Bone marrow (tissue), 2 donors: ENCODE measurements around the gene RPL34.

Source experiments
- DNase-seq, 2 donors: peaks; one replicate each; lab custom pipeline; 2025; lab: John Stamatoyannopoulos, UW

RPL34 gene

GRCh38 chr4:108624263-108625056 lies 4.1 kb downstream of the RPL34 start:
- DNase-seq, result no peak

- DNase-seq, result no peak
Observed at GRCh38 chr4:108626056-108626455, 5.7 kb downstream of the RPL34 start.

- DNase-seq, result no peak
Observed at GRCh38 chr4:108628411-108628810, 8.0 kb downstream of the RPL34 start.

- no peak for DNase-seq
Observed at GRCh38 chr4:108635070-108635655, 14.8 kb downstream of the RPL34 start.

GRCh38 chr4:108636246-108636645 lies 15.9 kb downstream of the RPL34 start:
- no peak for DNase-seq

GRCh38 chr4:108637856-108638255 lies 17.5 kb downstream of the RPL34 start:
- DNase-seq, result no peak

GRCh38 chr4:108644237-108644636 lies 23.9 kb downstream of the RPL34 start:
- DNase-seq, result no peak

- DNase-seq, result no peak
Observed at GRCh38 chr4:108646706-108647105, 26.3 kb downstream of the RPL34 start.

GRCh38 chr4:108649863-108650211 lies 29.5 kb downstream of the RPL34 start:
- no peak for DNase-seq

GRCh38 chr4:108650212-108651013 lies 30.0 kb downstream of the RPL34 start, which contains the start of gene OSTC:
Gene OSTC (plus strand): TSS chr4:108650599. CDS start chr4:108650656, 57 bp downstream.
- DNase-seq, result peak; percentile 74 to 87

- peak in 1 of 2 donors; percentile 12 for DNase-seq
Observed at GRCh38 chr4:108651014-108651791, 30.8 kb downstream of the RPL34 start.

GRCh38 chr4:108662629-108663028 lies 42.3 kb downstream of the RPL34 start:
- no peak for DNase-seq

- no peak for DNase-seq
Observed at GRCh38 chr4:108674356-108674977, 54.1 kb downstream of the RPL34 start.
